Endodermal cell (in vitro differentiated cells): ENCODE measurements around the gene DENND11. TPM values are rescaled to one million over a fixed set of nuclear protein-coding genes. Genes with fewer than 3 reads are reported as not detected.

Experiments
- DNase-seq: peaks from one replicate; pipeline ENCODE4 v3.0.0-alpha.2; 2017
- H3K27ac ChIP-seq: 2 replicates; pipeline ENCODE4 v1.5.1; 2013; ENCODE audit warnings: mild to moderate bottlenecking, low read depth, low read length, moderate library complexity
- H3K27me3 ChIP-seq: 2 replicates; pipeline ENCODE4 v1.6.1; 2013; ENCODE audit warnings: mild to moderate bottlenecking, low read length, moderate library complexity; ENCODE audit not compliant: insufficient read depth, control insufficient read depth, poor library complexity, severe bottlenecking
- H3K36me3 ChIP-seq: 2 replicates; pipeline ENCODE4 v1.7.0; 2013; ENCODE audit warnings: mild to moderate bottlenecking, low read length, moderate library complexity; ENCODE audit not compliant: control insufficient read depth, insufficient read depth
- H3K4me1 ChIP-seq: one replicate; pipeline ENCODE4 v1.7.0; 2013; ENCODE audit warnings: low read length; ENCODE audit not compliant: control insufficient read depth, insufficient read depth
- H3K4me3 ChIP-seq: 2 replicates; pipeline ENCODE4 v1.5.1; 2013; ENCODE audit warnings: mild to moderate bottlenecking, low read length, moderate library complexity
- H3K9ac ChIP-seq: 2 replicates; pipeline ENCODE4 v1.6.1; 2013; ENCODE audit warnings: mild to moderate bottlenecking, low read length, moderate library complexity; ENCODE audit not compliant: poor library complexity, severe bottlenecking; ENCODE audit errors: extremely low read depth
- H3K9me3 ChIP-seq: 2 replicates; pipeline ENCODE4 v1.6.1; 2013; ENCODE audit warnings: mild to moderate bottlenecking, low read length, moderate library complexity; ENCODE audit not compliant: control insufficient read depth
- H3K27ac Mint-ChIP-seq: 2 replicates; pipeline ENCODE4 v1.8.0; 2020; ENCODE audit warnings: mixed read lengths
- H3K27me3 Mint-ChIP-seq: 2 replicates; pipeline ENCODE4 v1.8.0; 2021; ENCODE audit warnings: mild to moderate bottlenecking, mixed read lengths; ENCODE audit not compliant: insufficient read depth
- H3K36me3 Mint-ChIP-seq: 2 replicates; pipeline ENCODE4 v1.8.0; 2020; ENCODE audit warnings: low read depth, mixed read lengths
- H3K4me1 Mint-ChIP-seq: 2 replicates; pipeline ENCODE4 v1.8.0; 2020; ENCODE audit warnings: mixed read lengths
- H3K4me3 Mint-ChIP-seq: 2 replicates; pipeline ENCODE4 v1.8.0; 2020; ENCODE audit warnings: mild to moderate bottlenecking, moderate library complexity, mixed read lengths
- H3K9me3 Mint-ChIP-seq: 2 replicates; pipeline ENCODE4 v1.8.0; 2020; ENCODE audit warnings: mild to moderate bottlenecking, mixed read lengths
- WGBS, 2 experiments: methylation state at CpG; one replicate each; pipeline versions ENCODE4 v1.1.5 to v1.1.7; 2013; ENCODE audit warnings: missing lambda C conversion rate in 2 of 2, mixed read lengths in 1 of 2; ENCODE audit not compliant: insufficient coverage in 1 of 2, insufficient read length in 1 of 2; 5-methylcytosine and 5-hydroxymethylcytosine counted together
- total RNA-seq, 2 donors: library from RNA; stranded (reverse); fragmentation: NEBNext Ultra II Directional in 1 of 2; extraction: Animal tissue kit (Norgen Biotek cat#: 25700) in 1 of 2; gene quantifications; 2 replicates in 1 of 2; 3 replicates in 1 of 2; pipeline ENCODE4 v1.2.1, GENCODE V29; 2021
- TF ChIP-seq, protein P1 (sequence below): fragments of 200-600 bp; sonication (generic); conservative IDR thresholded peaks from 2 replicates; pipeline ENCODE4 v1.5.0; 2021; ENCODE audit warnings: antibody characterized with exemption, mild to moderate bottlenecking

DENND11 gene
- total RNA-seq, 2 donors from 2014 or later, result 24.5 to 25.4 TPM

DNA sequence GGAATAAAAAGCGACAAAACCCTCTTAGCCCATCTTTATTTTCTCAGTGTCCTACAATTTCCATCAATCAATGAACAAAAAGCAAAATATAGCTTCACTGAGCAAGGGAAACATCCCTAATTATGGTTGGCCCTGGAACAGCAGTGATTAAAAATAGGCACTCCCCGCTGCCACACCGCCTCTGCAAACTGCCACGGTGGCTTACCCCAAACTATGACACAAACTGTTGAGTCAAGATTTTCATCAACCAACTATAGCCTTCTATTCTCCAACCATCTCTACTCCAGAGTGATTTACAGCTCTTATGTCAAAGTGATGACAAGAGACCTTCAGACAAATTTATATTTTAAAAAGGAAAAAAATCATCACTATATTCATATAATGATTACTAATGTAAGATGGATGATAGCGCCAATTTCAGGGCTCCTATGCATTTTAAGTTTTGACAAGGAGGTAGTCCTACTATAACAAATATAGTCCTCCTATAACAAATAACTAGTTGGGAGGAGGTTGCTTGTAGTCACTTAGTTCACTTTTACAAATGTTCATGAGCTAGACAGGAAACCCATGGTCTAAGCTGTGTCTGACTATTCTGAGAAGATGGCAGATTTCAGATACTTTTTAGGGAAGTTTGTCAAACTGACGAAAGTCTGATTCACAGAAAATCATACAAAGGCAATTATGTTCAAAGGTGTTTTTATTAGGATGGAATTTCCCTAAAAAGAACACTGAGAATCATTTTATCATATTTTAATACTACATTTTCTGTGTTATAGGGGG is 26.3 kb downstream of the DENND11 start:
- TF ChIP-seq, protein P1, sequence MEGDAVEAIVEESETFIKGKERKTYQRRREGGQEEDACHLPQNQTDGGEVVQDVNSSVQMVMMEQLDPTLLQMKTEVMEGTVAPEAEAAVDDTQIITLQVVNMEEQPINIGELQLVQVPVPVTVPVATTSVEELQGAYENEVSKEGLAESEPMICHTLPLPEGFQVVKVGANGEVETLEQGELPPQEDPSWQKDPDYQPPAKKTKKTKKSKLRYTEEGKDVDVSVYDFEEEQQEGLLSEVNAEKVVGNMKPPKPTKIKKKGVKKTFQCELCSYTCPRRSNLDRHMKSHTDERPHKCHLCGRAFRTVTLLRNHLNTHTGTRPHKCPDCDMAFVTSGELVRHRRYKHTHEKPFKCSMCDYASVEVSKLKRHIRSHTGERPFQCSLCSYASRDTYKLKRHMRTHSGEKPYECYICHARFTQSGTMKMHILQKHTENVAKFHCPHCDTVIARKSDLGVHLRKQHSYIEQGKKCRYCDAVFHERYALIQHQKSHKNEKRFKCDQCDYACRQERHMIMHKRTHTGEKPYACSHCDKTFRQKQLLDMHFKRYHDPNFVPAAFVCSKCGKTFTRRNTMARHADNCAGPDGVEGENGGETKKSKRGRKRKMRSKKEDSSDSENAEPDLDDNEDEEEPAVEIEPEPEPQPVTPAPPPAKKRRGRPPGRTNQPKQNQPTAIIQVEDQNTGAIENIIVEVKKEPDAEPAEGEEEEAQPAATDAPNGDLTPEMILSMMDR, result no peak
- Histone ChIP-seq H3K9ac (no peak overlapping the region), H3K27ac (no peak overlapping the region), H3K4me1 (no peaks in the 10 kb centered on the region), H3K27me3 (no peaks in the 10 kb centered on the region), H3K9me3 (peaks cover 8% of the 10 kb centered on the region), H3K4me3 (no peak overlapping the region), H3K36me3 (peaks cover 11% of the 10 kb centered on the region)
- peaks cover 6% of the 10 kb centered on the region for H3K4me1 Mint-ChIP-seq
- H3K4me3 Mint-ChIP-seq, result no peak overlapping the region
- no peaks in the 10 kb centered on the region for H3K27me3 Mint-ChIP-seq
- no peak for DNase-seq
- no peaks in the 10 kb centered on the region for H3K9me3 Mint-ChIP-seq
- H3K27ac Mint-ChIP-seq, result no peak overlapping the region
- 89 to 93% methylated on average over 4 to 5 of the region's 6 CpGs for WGBS, 2 experiments
- peaks cover 18% of the 10 kb centered on the region for H3K36me3 Mint-ChIP-seq

DNA sequence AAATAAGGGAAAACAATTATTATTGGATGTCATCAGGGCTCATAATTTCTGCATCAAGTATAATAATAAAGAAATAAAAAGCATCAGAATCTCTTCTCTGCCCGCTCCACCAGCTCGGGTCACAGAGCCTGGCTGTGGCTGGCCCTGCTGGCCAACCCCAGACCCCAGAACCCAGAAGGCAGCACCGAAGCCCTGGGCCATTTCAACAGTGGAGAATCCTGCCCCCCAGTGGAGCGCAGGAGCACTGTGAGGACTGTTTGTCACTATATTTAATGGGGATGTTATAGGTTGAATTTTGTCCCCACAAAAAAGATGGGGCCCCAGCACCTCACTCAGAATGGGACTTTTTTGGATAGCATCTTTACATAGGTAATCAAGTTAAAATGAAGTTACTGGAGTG is 27.3 kb downstream of the DENND11 start:
- DNase-seq, result peak; percentile 86
- WGBS, 2 experiments, result 25 to 56% methylated on average over 2 to 4 of the region's 4 CpGs
- H3K4me3 Mint-ChIP-seq, result no peak overlapping the region
- H3K27ac ChIP-seq, result peak overlapping the region; percentile 97
- no peaks in the 10 kb centered on the region for H3K27me3 Mint-ChIP-seq
- H3K9me3 Mint-ChIP-seq, result no peaks in the 10 kb centered on the region
- H3K9me3 ChIP-seq, result peaks cover 8% of the 10 kb centered on the region
- peaks cover 13% of the 10 kb centered on the region for H3K36me3 ChIP-seq
- no peak overlapping the region for H3K4me3 ChIP-seq
- H3K27ac Mint-ChIP-seq, result peak overlapping the region; percentile 89
- TF ChIP-seq, protein P1, result peak; percentile 88
- peaks cover 22% of the 10 kb centered on the region for H3K36me3 Mint-ChIP-seq
- peaks cover 6% of the 10 kb centered on the region for H3K4me1 Mint-ChIP-seq
- no peaks in the 10 kb centered on the region for H3K4me1 ChIP-seq
- no peaks in the 10 kb centered on the region for H3K27me3 ChIP-seq
- no peak overlapping the region for H3K9ac ChIP-seq

DNA sequence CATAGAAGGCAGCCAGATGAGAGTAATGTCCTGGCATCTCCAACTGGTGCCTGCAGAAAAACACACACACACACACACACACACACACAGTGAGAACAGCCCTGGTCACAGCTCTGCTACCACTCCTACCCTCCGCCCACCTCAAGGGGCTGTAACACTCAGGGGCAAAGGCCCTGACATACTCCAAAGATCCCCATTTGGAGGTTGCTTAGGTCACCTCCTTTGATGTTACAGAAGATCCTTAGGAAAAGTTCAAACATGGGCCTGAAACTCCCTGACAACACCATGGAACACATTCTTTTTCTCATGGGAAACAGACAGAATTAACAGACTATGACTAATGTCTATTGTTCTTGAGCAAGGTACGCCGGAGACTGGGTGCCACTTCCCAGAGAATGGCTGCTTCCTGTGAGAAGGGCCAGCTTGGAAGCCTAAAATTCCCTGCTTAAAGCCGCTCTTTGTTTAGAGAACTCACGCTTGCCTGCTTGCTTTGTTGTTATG is 27.7 kb downstream of the DENND11 start:
- 60 to 93% methylated on average over 3 to 5 of the region's 5 CpGs for WGBS, 2 experiments
- DNase-seq, result peak; percentile 71
- Histone ChIP-seq H3K4me1 (no peaks in the 10 kb centered on the region), H3K9ac (peak overlapping the region; percentile 15), H3K36me3 (peaks cover 13% of the 10 kb centered on the region), H3K27ac (peak overlapping the region; percentile 97), H3K4me3 (no peak overlapping the region), H3K27me3 (no peaks in the 10 kb centered on the region), H3K9me3 (peaks cover 8% of the 10 kb centered on the region)
- TF ChIP-seq, protein P1, result no peak
- Mint-ChIP-seq H3K9me3 (no peaks in the 10 kb centered on the region), H3K27me3 (no peaks in the 10 kb centered on the region), H3K27ac (peak overlapping the region; percentile 89), H3K36me3 (peaks cover 22% of the 10 kb centered on the region), H3K4me1 (peaks cover 6% of the 10 kb centered on the region), H3K4me3 (no peak overlapping the region)
